NCI-H1105 (cell line): ENCODE measurements around the gene UQCRHL.

Experiments
- DNase-seq: peaks from one replicate; lab custom pipeline; 2025; lab: John Stamatoyannopoulos, UW

UQCRHL gene

GRCh38 chr1:15797614-15798390 is 9.6 kb downstream of the UQCRHL start:
- DNase-seq, result no peak

GRCh38 chr1:15796086-15796462 is 11.4 kb downstream of the UQCRHL start:
- DNase-seq, result no peak

GRCh38 chr1:15788624-15789301 is 18.7 kb downstream of the UQCRHL start:
- no peak for DNase-seq

GRCh38 chr1:15786581-15786980 is 20.9 kb downstream of the UQCRHL start:
- no peak for DNase-seq

- DNase-seq, result no peak
Observed at GRCh38 chr1:15785683-15786082, 21.8 kb downstream of the UQCRHL start.

DNA sequence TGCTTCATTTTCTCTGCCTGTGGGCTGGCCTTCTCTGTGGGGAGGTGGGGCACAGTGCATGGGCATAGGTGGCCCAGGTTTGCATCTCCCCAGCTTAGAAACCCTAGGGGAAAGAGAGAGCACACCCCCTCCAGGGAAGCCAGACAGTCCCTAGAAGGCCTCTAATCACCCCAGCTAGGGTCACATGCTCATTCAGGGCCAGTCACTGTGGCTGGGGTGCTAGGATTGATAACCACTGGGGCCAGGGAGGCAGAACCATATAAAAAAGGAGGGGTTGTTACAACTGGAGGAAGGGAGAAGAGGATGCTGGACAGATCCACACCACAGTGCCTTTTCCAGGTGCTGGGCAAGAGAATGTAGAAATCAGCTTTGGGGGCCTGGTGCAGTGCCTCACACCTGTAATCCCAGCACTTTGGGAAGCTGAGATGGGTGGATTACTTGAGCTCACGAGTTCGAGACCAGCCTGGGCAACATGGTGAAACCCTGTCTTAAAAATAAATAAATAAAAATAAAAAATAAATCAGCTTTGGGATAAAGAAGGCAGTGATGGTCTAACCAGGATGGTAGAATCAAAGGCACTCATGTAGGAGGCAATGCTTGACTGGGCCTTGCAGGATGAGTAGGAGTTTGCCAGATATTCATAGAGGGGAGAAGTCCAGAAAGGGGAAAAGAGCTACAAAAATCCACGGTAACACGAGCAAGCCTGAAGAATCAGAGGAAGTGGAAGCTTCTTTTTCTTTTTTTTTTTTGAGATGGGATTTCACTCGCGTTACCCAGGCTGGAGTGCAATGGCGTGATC is 29.3 kb downstream of the UQCRHL start:
- no peak for DNase-seq

GRCh38 chr1:15775706-15776105 is 31.7 kb downstream of the UQCRHL start:
- no peak for DNase-seq

DNA sequence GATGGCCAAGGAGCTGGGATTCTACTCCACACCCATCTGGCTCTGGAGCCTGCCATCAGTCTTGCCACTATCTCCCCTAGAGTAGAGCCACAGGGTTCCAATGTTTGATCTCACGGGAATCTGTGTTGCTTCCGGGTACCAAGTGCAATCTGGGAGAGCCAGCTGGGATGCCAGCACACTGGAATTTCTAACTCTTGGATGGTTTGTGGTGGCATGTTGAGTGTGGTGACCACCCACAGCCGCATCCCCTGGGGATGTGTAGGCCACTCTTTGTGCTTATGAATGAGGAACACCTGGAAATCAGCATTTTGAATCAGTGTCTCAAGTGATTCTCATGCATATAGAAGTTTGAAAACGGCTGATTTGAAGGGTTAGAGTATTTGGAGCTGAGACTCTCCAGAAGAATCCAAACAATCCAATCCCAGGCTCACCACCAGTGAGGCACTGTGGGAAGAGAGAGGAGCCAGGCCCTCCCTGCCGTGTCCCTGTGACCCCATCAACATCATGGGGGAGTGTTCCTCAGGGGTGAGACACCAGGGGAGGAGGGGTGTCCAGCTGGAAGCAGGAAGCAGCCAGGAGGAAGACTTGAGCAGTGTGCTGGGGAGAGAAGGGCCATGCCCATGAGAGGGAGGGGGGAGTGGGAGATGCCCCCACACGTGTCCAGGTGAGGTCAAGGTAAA is 35.5 kb downstream of the UQCRHL start:
- no peak for DNase-seq

GRCh38 chr1:15770313-15770962 is 37.0 kb downstream of the UQCRHL start:
- no peak for DNase-seq

GRCh38 chr1:15768388-15768787 is 39.1 kb downstream of the UQCRHL start:
- DNase-seq, result no peak

DNA sequence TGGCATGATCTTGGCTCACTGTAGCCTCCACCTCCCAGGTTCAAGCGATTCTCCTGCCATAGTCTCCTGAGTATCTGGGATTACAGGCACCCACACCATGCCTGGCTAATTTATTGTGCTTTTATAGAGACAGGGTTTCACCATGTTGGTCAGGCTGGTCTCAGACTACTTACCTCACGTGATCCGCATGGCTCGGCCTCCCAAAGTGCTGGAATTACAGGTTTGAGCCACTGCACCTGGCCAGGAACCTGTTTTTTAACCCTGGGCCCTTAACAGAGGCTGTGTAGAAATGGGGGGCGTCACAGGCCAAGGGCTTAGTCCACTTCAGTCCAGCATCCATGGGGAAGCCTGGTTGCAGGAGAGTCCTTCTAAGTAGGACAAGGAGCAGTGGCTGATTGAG is 39.5 kb downstream of the UQCRHL start:
- DNase-seq, result no peak

DNA sequence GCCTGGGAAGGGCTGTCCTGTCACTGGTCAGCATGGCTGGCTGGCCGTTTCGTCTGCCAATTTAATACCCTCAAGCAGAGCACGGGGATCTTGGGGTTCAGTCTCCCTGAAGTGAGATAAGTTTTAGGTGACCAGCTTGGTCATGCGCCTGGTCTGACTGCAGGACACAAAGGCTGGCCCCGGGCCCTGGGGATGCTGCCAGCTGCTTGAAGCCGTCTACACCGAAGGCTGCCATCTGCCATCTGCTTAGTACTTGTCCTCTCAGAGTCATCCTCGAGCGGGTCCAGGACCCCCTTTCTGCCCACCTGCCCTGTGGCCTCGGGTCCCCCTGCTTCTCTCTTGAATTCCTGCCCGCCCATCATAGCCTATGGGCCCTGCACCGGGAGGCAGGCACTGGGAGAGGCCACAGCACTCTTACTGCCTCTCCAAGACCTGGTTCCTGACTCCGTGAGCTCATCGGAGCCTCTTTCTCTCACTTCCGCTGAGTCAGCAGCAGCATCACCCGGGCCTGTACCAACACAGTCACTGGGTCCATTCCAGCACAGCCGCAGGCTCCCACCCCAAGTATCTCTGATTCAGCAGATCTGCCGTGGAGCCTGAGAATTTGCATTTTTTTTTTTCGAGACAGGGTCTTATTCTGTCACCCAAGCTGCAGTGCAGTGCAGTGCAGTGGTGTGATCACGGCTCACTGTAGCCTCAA is 41.8 kb downstream of the UQCRHL start:
- no peak for DNase-seq

- DNase-seq, result no peak
Observed at GRCh38 chr1:15764890-15765289, 42.6 kb downstream of the UQCRHL start.

GRCh38 chr1:15764269-15764764 is 43.1 kb downstream of the UQCRHL start:
- no peak for DNase-seq

- DNase-seq, result no peak
Observed at GRCh38 chr1:15762546-15762945, 44.9 kb downstream of the UQCRHL start.

GRCh38 chr1:15761366-15762128 is 45.9 kb downstream of the UQCRHL start:
- DNase-seq, result no peak

GRCh38 chr1:15760520-15761211 is 46.8 kb downstream of the UQCRHL start:
- DNase-seq, result no peak

- no peak for DNase-seq
Observed at GRCh38 chr1:15758953-15759661, 48.3 kb downstream of the UQCRHL start.
